Measurements from ENCODE around the gene NMNAT2. TPM values are rescaled to one million over a fixed set of nuclear protein-coding genes. Genes with fewer than 3 reads are reported as not detected.

The NMNAT2 gene
- total RNA-seq, 1 donor from 2014 or later: 0.50 TPM

DNA sequence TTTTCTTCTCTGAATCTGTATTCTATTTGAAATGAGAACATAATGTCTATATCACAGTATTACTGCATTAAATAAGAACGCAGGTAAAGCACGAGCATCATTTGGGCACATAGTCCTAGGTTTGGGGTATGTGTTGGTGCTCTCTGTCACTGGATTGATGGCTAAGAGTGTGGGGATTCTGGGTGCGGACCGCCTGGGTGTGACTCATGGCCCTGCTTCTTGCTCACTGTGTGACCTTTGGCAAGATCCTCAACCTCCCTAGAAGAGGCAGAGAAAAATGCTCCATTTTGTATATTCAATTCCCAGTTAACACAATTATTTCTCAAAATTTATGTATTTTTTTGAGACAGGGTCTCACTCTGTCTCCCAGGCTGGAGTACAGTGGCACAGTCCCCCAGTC lies 132.4 kb downstream of the NMNAT2 start:
- no peak overlapping the region for H3K4me3 ChIP-seq (ENCODE audit: insufficient read depth, low read depth, low read length)
- FAIRE-seq (no peak), DNase-seq (ENCODE audit: low read depth) (no peak)
- Mint-ChIP-seq H3K27me3 (ENCODE audit: low read depth, unreplicated experiment) (peaks cover 16% of the 10 kb centered on the region), H3K36me3 (ENCODE audit: low read depth, unreplicated experiment) (peaks cover 2% of the 10 kb centered on the region), H3K9me3 (ENCODE audit: unreplicated experiment) (no peaks in the 10 kb centered on the region), H3K4me3 (ENCODE audit: unreplicated experiment) (no peak overlapping the region), H3K27ac (ENCODE audit: unreplicated experiment) (no peak overlapping the region), H3K4me1 (ENCODE audit: low read depth, unreplicated experiment) (peaks cover 4% of the 10 kb centered on the region)
- no peak overlapping the region for H3K9ac ChIP-seq (ENCODE audit: low read length)
- no peak for TF ChIP-seq EZH2 (IDR thresholded peaks at IDR 0.05; ENCODE audit: insufficient read depth, low read length)
- TF ChIP-seq, protein P1, sequence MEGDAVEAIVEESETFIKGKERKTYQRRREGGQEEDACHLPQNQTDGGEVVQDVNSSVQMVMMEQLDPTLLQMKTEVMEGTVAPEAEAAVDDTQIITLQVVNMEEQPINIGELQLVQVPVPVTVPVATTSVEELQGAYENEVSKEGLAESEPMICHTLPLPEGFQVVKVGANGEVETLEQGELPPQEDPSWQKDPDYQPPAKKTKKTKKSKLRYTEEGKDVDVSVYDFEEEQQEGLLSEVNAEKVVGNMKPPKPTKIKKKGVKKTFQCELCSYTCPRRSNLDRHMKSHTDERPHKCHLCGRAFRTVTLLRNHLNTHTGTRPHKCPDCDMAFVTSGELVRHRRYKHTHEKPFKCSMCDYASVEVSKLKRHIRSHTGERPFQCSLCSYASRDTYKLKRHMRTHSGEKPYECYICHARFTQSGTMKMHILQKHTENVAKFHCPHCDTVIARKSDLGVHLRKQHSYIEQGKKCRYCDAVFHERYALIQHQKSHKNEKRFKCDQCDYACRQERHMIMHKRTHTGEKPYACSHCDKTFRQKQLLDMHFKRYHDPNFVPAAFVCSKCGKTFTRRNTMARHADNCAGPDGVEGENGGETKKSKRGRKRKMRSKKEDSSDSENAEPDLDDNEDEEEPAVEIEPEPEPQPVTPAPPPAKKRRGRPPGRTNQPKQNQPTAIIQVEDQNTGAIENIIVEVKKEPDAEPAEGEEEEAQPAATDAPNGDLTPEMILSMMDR (IDR thresholded peaks at IDR 0.05; ENCODE audit: insufficient read depth, low read depth, low read length): no peak
- no peak overlapping the region for H3K27ac ChIP-seq (ENCODE audit: low read depth, low read length)
- no peak overlapping the region for H3K4me2 ChIP-seq (ENCODE audit: low read length)
- H3K27me3 ChIP-seq (ENCODE audit: insufficient read depth, low read length): no peaks in the 10 kb centered on the region
- H4K20me1 ChIP-seq (ENCODE audit: insufficient read depth, low read length): no peaks in the 10 kb centered on the region
- no peaks in the 10 kb centered on the region for H3K36me3 ChIP-seq (ENCODE audit: insufficient read depth, low read length)
- no peaks in the 10 kb centered on the region for H3K9me3 ChIP-seq (ENCODE audit: insufficient read depth, low read depth, low read length)
- peaks cover 15% of the 10 kb centered on the region for H3K4me1 ChIP-seq (ENCODE audit: insufficient read depth, low read length)
- no peaks in the 10 kb centered on the region for H3K79me2 ChIP-seq (ENCODE audit: insufficient read depth, low read length)
- no peak overlapping the region for H2AFZ ChIP-seq (ENCODE audit: low read depth, low read length)

DNA sequence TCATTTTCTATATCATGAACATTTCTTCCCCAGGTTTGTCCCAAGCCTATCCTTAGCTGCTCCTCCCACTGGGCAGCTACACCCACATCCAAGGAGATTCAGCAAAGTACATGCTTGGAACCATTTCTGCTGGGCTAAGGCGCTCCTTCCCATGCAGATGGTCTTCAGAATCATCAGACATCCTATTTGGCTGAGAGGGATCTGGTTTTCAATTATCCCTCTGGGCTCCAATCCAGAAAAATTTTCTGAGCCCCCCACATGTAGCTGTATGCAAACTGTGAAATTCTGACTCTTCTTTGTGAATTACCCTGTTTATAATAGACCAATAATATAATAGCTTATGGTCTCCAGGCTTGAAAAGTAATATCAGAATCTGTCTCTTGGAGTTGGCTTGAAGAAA lies 132.9 kb downstream of the NMNAT2 start:
- TF ChIP-seq EZH2 (IDR thresholded peaks at IDR 0.05; ENCODE audit: insufficient read depth, low read length): no peak
- TF ChIP-seq, protein P1 (IDR thresholded peaks at IDR 0.05; ENCODE audit: insufficient read depth, low read depth, low read length): no peak
- Histone ChIP-seq H3K4me2 (ENCODE audit: low read length) (no peak overlapping the region), H3K27ac (ENCODE audit: low read depth, low read length) (no peak overlapping the region), H3K4me1 (ENCODE audit: insufficient read depth, low read length) (peaks cover 15% of the 10 kb centered on the region), H3K27me3 (ENCODE audit: insufficient read depth, low read length) (no peaks in the 10 kb centered on the region), H3K36me3 (ENCODE audit: insufficient read depth, low read length) (no peaks in the 10 kb centered on the region), H2AFZ (ENCODE audit: low read depth, low read length) (no peak overlapping the region), H3K4me3 (ENCODE audit: insufficient read depth, low read depth, low read length) (no peak overlapping the region), H3K9ac (ENCODE audit: low read length) (no peak overlapping the region), H3K79me2 (ENCODE audit: insufficient read depth, low read length) (no peaks in the 10 kb centered on the region), H4K20me1 (ENCODE audit: insufficient read depth, low read length) (no peaks in the 10 kb centered on the region), H3K9me3 (ENCODE audit: insufficient read depth, low read depth, low read length) (no peaks in the 10 kb centered on the region)
- peaks cover 16% of the 10 kb centered on the region for H3K27me3 Mint-ChIP-seq (ENCODE audit: low read depth, unreplicated experiment)
- no peaks in the 10 kb centered on the region for H3K9me3 Mint-ChIP-seq (ENCODE audit: unreplicated experiment)
- no peak overlapping the region for H3K4me3 Mint-ChIP-seq (ENCODE audit: unreplicated experiment)
- peaks cover 2% of the 10 kb centered on the region for H3K36me3 Mint-ChIP-seq (ENCODE audit: low read depth, unreplicated experiment)
- H3K27ac Mint-ChIP-seq (ENCODE audit: unreplicated experiment): no peak overlapping the region
- peaks cover 4% of the 10 kb centered on the region for H3K4me1 Mint-ChIP-seq (ENCODE audit: low read depth, unreplicated experiment)
- FAIRE-seq (no peak), DNase-seq (ENCODE audit: low read depth) (no peak)

DNA sequence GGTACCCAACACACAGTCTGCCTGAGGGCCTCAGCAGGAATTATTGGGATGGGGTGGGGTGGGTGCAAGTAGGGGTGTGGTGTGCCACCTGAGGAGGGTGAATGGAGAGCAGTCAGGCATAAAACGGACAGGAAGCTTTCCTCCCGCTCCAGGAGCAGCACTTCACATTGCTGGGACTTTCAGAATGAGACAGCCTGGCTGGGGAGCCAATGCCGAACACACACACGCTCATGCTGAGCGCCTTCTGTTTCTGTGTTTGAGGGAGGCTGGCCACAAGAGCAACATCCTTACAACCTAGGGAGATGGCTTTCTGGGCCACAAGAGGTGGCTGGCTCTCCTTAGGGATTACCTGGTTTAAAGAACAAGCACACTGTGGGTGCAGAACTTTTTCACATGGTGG lies 134.1 kb downstream of the NMNAT2 start:
- H3K4me3 ChIP-seq (ENCODE audit: insufficient read depth, low read depth, low read length): no peak overlapping the region
- Mint-ChIP-seq H3K27me3 (ENCODE audit: low read depth, unreplicated experiment) (peaks cover 16% of the 10 kb centered on the region), H3K4me1 (ENCODE audit: low read depth, unreplicated experiment) (peaks cover 6% of the 10 kb centered on the region)

More for the DNA sequence above, 134.1 kb downstream of the NMNAT2 start:
- no peak overlapping the region for H3K4me3 Mint-ChIP-seq (ENCODE audit: unreplicated experiment)
- Histone ChIP-seq H3K9ac (ENCODE audit: low read length) (no peak overlapping the region), H3K9me3 (ENCODE audit: insufficient read depth, low read depth, low read length) (no peaks in the 10 kb centered on the region), H2AFZ (ENCODE audit: low read depth, low read length) (no peak overlapping the region), H3K27ac (ENCODE audit: low read depth, low read length) (no peak overlapping the region), H3K4me2 (ENCODE audit: low read length) (no peak overlapping the region), H3K36me3 (ENCODE audit: insufficient read depth, low read length) (no peaks in the 10 kb centered on the region), H3K79me2 (ENCODE audit: insufficient read depth, low read length) (no peaks in the 10 kb centered on the region), H4K20me1 (ENCODE audit: insufficient read depth, low read length) (no peaks in the 10 kb centered on the region), H3K27me3 (ENCODE audit: insufficient read depth, low read length) (no peaks in the 10 kb centered on the region), H3K4me1 (ENCODE audit: insufficient read depth, low read length) (peaks cover 26% of the 10 kb centered on the region)
- TF ChIP-seq, protein P1 (IDR thresholded peaks at IDR 0.05; ENCODE audit: insufficient read depth, low read depth, low read length): no peak
- TF ChIP-seq EZH2 (IDR thresholded peaks at IDR 0.05; ENCODE audit: insufficient read depth, low read length): no peak
- peaks cover 2% of the 10 kb centered on the region for H3K36me3 Mint-ChIP-seq (ENCODE audit: low read depth, unreplicated experiment)
- no peak for FAIRE-seq
- DNase-seq (ENCODE audit: low read depth): no peak
- H3K27ac Mint-ChIP-seq (ENCODE audit: unreplicated experiment): no peak overlapping the region
- no peaks in the 10 kb centered on the region for H3K9me3 Mint-ChIP-seq (ENCODE audit: unreplicated experiment)
